Superior temporal gyrus (tissue), 1 donor: ENCODE measurements around the gene NLN.
"Not testable (repeated sequence)": the region's sequence is repeated elsewhere in the genome, so short reads cannot be mapped to it uniquely, and the experiment has no call there.

ENCODE experiments used
- DNase-seq: peaks from one replicate; pipeline ENCODE4 v3.0.0-alpha.2; 2016; ENCODE audit errors: extremely low spot score

NLN gene

GRCh38 chr5:65832152-65832551 lies 110.1 kb downstream of the NLN start:
- no peak for DNase-seq

- DNase-seq = peak; percentile 45
These were observed 110.7 kb downstream of the NLN start for GRCh38 chr5:65832603-65833228.

- DNase-seq = no peak
These were observed 111.8 kb downstream of the NLN start for GRCh38 chr5:65833780-65834179.

GRCh38 chr5:65834306-65834705 lies 112.3 kb downstream of the NLN start:
- DNase-seq = peak; percentile 63

- DNase-seq = peak; percentile 65
These were observed 113.2 kb downstream of the NLN start for GRCh38 chr5:65835191-65835590.

GRCh38 chr5:65837139-65837538 lies 115.1 kb downstream of the NLN start:
- DNase-seq = no peak

GRCh38 chr5:65839170-65839569 lies 117.2 kb downstream of the NLN start:
- not testable (repeated sequence) for DNase-seq

GRCh38 chr5:65840071-65840470 lies 118.1 kb downstream of the NLN start:
- DNase-seq = no peak

GRCh38 chr5:65844763-65845162 lies 122.8 kb downstream of the NLN start:
- not testable (repeated sequence) for DNase-seq

GRCh38 chr5:65846101-65846500 lies 124.1 kb downstream of the NLN start:
- no peak for DNase-seq

- DNase-seq = not testable (repeated sequence)
These were observed 125.0 kb downstream of the NLN start for GRCh38 chr5:65847019-65847418.

- DNase-seq = not testable (repeated sequence)
These were observed 127.9 kb downstream of the NLN start for GRCh38 chr5:65849918-65850317.

- DNase-seq = no peak
These were observed 132.9 kb downstream of the NLN start for GRCh38 chr5:65854925-65855324.

- DNase-seq = no peak
These were observed 133.8 kb downstream of the NLN start for GRCh38 chr5:65855766-65856315.

- no peak for DNase-seq
These were observed 134.5 kb downstream of the NLN start for GRCh38 chr5:65856520-65856919.

- DNase-seq = no peak
These were observed 136.3 kb downstream of the NLN start for GRCh38 chr5:65858316-65858715.

GRCh38 chr5:65861830-65862241 lies 139.8 kb downstream of the NLN start:
- DNase-seq = no peak

GRCh38 chr5:65862384-65862783 lies 140.4 kb downstream of the NLN start:
- DNase-seq = no peak

- no peak for DNase-seq
These were observed 141.7 kb downstream of the NLN start for GRCh38 chr5:65863747-65864146.

- DNase-seq = no peak
These were observed 145.0 kb downstream of the NLN start for GRCh38 chr5:65866837-65867521.

- no peak for DNase-seq
These were observed 145.7 kb downstream of the NLN start for GRCh38 chr5:65867542-65868195.

- no peak for DNase-seq
These were observed 146.5 kb downstream of the NLN start for GRCh38 chr5:65868509-65868908.

- no peak for DNase-seq
These were observed 149.2 kb downstream of the NLN start for GRCh38 chr5:65871182-65871581.
